Neural crest cell (in vitro differentiated cells): ENCODE results near the gene PLBD2. TPM values are rescaled to one million over a fixed set of nuclear protein-coding genes. Genes with fewer than 3 reads are reported as not detected.
A peak's percentile ranks its signal among the peaks of the same experiment; 100 is the strongest.

Experiments used
- DNase-seq: peaks from one replicate; pipeline ENCODE4 v3.0.0; 2021; ENCODE audit warnings: low read depth, mixed read lengths, low spot score
- H3K27ac Mint-ChIP-seq: one replicate; pipeline ENCODE4 v1.8.0; 2021; ENCODE audit warnings: mild to moderate bottlenecking, mixed read lengths; ENCODE audit not compliant: unreplicated experiment
- H3K27me3 Mint-ChIP-seq: 2 replicates; pipeline ENCODE4 v1.8.0; 2021; ENCODE audit warnings: low read depth, mild to moderate bottlenecking, mixed read lengths
- H3K36me3 Mint-ChIP-seq: 2 replicates; pipeline ENCODE4 v1.8.0; 2021; ENCODE audit warnings: low read depth, mild to moderate bottlenecking, mixed read lengths
- H3K4me1 Mint-ChIP-seq: 2 replicates; pipeline ENCODE4 v1.8.0; 2021; ENCODE audit warnings: mixed read lengths
- H3K4me3 Mint-ChIP-seq: one replicate; pipeline ENCODE4 v1.8.0; 2021; ENCODE audit warnings: mild to moderate bottlenecking, mixed read lengths
- H3K9me3 Mint-ChIP-seq: 2 replicates; pipeline ENCODE4 v1.8.0; 2021; ENCODE audit warnings: mixed read lengths
- CTCF ChIP-seq: fragments of 200-600 bp; sonication (generic); conservative IDR thresholded peaks from 2 replicates; pipeline ENCODE4 v1.5.0; 2021; ENCODE audit warnings: antibody characterized with exemption, mild to moderate bottlenecking
- total RNA-seq: library from RNA; stranded (reverse); gene quantifications from 2 replicates; pipeline ENCODE4 v1.2.1, GENCODE V29; 2021

The PLBD2 gene
- total RNA-seq, 1 donor from 2014 or later = 36.6 TPM

GRCh38 chr12:113317122-113317521 is 41.3 kb upstream of the PLBD2 start:
- no peak for DNase-seq
- no peak for TF ChIP-seq CTCF

GRCh38 chr12:113318046-113318656 is 40.2 kb upstream of the PLBD2 start:
- Mint-ChIP-seq H3K36me3 (peaks cover 7% of the 10 kb centered on the region), H3K4me3 (no peak overlapping the region)

More at GRCh38 chr12:113317122-113317521, 41.3 kb upstream of the PLBD2 start:
- peaks cover 7% of the 10 kb centered on the region for H3K36me3 Mint-ChIP-seq
- H3K27me3 Mint-ChIP-seq = no peaks in the 10 kb centered on the region
- no peak overlapping the region for H3K27ac Mint-ChIP-seq
- no peaks in the 10 kb centered on the region for H3K9me3 Mint-ChIP-seq
- peaks cover 7% of the 10 kb centered on the region for H3K4me1 Mint-ChIP-seq
- no peak overlapping the region for H3K4me3 Mint-ChIP-seq

DNA sequence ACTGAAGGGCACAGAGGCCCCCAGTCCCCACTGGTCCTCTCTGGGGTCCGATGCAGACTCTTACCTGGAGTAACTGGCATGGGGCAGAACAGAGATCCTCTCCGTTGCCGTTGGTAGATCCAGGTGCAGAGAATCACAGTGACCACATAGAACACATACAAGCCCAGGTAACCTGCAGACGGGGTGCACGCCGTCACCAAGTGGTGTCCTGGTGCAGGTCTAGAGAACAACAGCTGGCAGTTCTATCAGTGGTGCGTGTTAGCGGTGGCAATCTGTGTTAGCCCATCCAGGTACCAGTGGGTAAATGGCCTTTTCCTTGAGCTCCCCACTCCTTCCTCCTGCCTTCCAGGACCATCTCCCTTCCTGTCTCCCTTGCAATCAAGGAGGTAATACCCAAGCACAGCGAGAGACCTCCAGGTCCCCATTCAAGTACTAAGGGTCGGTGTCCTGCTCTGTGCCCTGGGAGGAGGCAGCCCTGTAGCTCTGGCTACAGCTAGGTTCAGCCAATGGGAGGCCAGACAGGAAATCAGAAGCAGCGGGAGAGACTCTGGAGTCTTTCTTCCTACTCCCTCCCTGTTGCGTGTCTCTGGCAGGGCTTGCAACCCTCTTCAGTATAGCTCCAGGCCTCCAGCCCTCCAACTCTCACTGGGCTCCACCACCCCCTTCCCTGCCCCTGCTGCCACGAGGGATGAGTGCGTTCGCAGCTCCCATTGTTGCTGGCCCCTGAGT is 39.3 kb upstream of the PLBD2 start:
- Mint-ChIP-seq H3K36me3 (peaks cover 7% of the 10 kb centered on the region), H3K27ac (no peak overlapping the region), H3K4me3 (no peak overlapping the region)

More at GRCh38 chr12:113318046-113318656, 40.2 kb upstream of the PLBD2 start:
- Mint-ChIP-seq H3K27me3 (no peaks in the 10 kb centered on the region), H3K4me1 (peaks cover 7% of the 10 kb centered on the region), H3K27ac (no peak overlapping the region), H3K9me3 (no peaks in the 10 kb centered on the region)
- DNase-seq = no peak
- TF ChIP-seq CTCF = no peak

GRCh38 chr12:113320401-113320800 is 38.0 kb upstream of the PLBD2 start:
- Mint-ChIP-seq H3K27me3 (no peaks in the 10 kb centered on the region), H3K9me3 (no peaks in the 10 kb centered on the region), H3K27ac (peak overlapping the region; percentile 43), H3K36me3 (peaks cover 7% of the 10 kb centered on the region), H3K4me1 (peaks cover 3% of the 10 kb centered on the region), H3K4me3 (no peak overlapping the region)
- no peak for TF ChIP-seq CTCF
- no peak for DNase-seq

More for the DNA sequence above, 39.3 kb upstream of the PLBD2 start:
- TF ChIP-seq CTCF = no peak
- no peak for DNase-seq
- Mint-ChIP-seq H3K27me3 (no peaks in the 10 kb centered on the region), H3K4me1 (peaks cover 6% of the 10 kb centered on the region), H3K9me3 (no peaks in the 10 kb centered on the region)

GRCh38 chr12:113322343-113322742 is 36.0 kb upstream of the PLBD2 start:
- Mint-ChIP-seq H3K9me3 (no peaks in the 10 kb centered on the region), H3K36me3 (peaks cover 7% of the 10 kb centered on the region), H3K27me3 (no peaks in the 10 kb centered on the region), H3K27ac (no peak overlapping the region), H3K4me3 (no peak overlapping the region), H3K4me1 (peaks cover 3% of the 10 kb centered on the region)
- no peak for TF ChIP-seq CTCF
- no peak for DNase-seq
